GM12892 (cell line): Measurements from ENCODE around the gene MTRFR.
"Not testable (repeated sequence)": the region's sequence is repeated elsewhere in the genome, so short reads cannot be mapped to it uniquely, and the experiment has no call there.

Source experiments
- DNase-seq: peaks from one replicate; pipeline ENCODE4 v3.0.0; 2011; ENCODE audit not compliant: insufficient read length
- FAIRE-seq: peaks from 2 replicates; lab custom pipeline; 2011; peaks lifted over from hg19 to GRCh38; lab: Jason Lieb, UNC
- POLR2A ChIP-seq: IDR thresholded peaks from 2 replicates; pipeline ENCODE4 v1.6.1; 2011; ENCODE audit warnings: low read depth, low read length, control low read depth
- POLR2AphosphoS5 ChIP-seq: IDR thresholded peaks from 2 replicates; pipeline ENCODE4 v1.6.1; 2011; ENCODE audit warnings: low read depth, low read length, control low read depth
- TAF1 ChIP-seq: IDR thresholded peaks from 2 replicates; pipeline ENCODE4 v1.6.1; 2011; ENCODE audit warnings: low read depth, mild to moderate bottlenecking, control low read depth, low read length, borderline replicate concordance

MTRFR gene

GRCh38 chr12:123251403-123252076 lies 18.3 kb downstream of the MTRFR start:
- DNase-seq (no peak), FAIRE-seq (no peak)
- TF ChIP-seq POLR2AphosphoS5 = no peak
- TF ChIP-seq POLR2A = no peak
- TF ChIP-seq TAF1 = no peak

GRCh38 chr12:123252365-123252764 lies 19.1 kb downstream of the MTRFR start:
- not testable (repeated sequence) for DNase-seq

GRCh38 chr12:123253641-123254459 lies 20.6 kb downstream of the MTRFR start:
- no peak for TF ChIP-seq TAF1
- DNase-seq = no peak
- FAIRE-seq = no peak

More at GRCh38 chr12:123252365-123252764, 19.1 kb downstream of the MTRFR start:
- FAIRE-seq = not testable (repeated sequence)

DNA sequence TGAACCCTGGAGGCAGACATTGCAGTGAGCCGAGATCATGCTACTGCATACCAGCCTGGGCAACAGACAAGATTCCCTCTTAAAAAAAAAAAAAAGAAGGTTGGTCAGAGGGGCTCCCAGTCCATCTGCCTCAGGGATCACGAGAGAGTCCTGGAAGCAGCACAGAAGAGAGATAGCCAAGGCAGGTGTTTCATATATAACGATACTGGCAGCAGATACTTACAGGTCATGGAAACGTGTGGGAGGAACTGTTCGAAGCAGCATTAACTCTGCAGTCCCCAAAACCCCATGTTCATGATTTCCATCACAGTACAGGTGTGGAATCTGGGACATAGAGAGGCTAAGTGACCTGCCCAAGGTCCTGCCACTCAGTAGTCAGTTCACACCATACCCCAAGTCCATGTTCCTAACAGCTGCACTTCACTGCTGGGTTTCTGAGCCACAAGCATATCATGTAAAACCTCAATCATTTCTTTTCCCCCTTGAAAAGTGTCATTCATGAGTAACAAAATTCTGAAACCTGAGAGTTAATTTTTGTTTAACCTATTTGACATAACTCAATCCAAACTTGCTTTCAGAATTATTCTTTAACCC lies 21.7 kb downstream of the MTRFR start:
- DNase-seq (no peak), FAIRE-seq (no peak)
- TF ChIP-seq POLR2A (no peak), TAF1 (no peak), POLR2AphosphoS5 (no peak)

DNA sequence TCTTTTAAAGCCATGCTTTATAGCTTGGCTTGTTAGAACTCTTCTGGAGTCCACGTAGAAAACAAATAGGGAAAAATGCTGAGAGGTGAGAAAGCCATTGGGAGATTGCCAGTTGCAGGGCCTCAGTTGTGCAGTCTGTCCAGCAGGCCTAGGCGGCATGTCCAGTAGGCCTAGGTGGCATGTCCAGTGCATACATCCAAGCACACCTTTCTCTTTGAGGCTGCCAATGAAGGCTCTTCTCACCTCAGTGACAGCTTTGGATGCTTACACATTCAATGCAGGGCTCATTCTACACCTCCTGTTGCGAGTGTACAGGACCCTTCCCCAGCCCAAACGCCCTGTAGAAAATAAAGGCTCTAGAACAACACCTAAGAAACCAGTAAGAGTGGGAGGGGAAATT lies 25.4 kb downstream of the MTRFR start:
- TF ChIP-seq TAF1 = no peak
- FAIRE-seq = no peak
- DNase-seq = no peak

GRCh38 chr12:123260081-123260480 lies 26.8 kb downstream of the MTRFR start:
- TF ChIP-seq POLR2AphosphoS5 (no peak), POLR2A (no peak), TAF1 (no peak)
- DNase-seq (no peak), FAIRE-seq (no peak)

- no peak for DNase-seq
- TF ChIP-seq TAF1 (no peak), POLR2A (no peak), POLR2AphosphoS5 (no peak)
- peak; percentile 54 for FAIRE-seq
Observed at GRCh38 chr12:123261196-123261595, 28.0 kb downstream of the MTRFR start.

GRCh38 chr12:123263196-123263817 lies 30.1 kb downstream of the MTRFR start:
- no peak for TF ChIP-seq POLR2A
- TF ChIP-seq POLR2AphosphoS5 = no peak
- no peak for TF ChIP-seq TAF1
- FAIRE-seq = no peak
- DNase-seq = no peak

- DNase-seq (no peak), FAIRE-seq (peak; percentile 92)
- TF ChIP-seq POLR2A = no peak
- TF ChIP-seq TAF1 = no peak
- TF ChIP-seq POLR2AphosphoS5 = no peak
Observed at GRCh38 chr12:123264642-123265041, 31.4 kb downstream of the MTRFR start.

- TF ChIP-seq TAF1 = no peak
- no peak for TF ChIP-seq POLR2A
- no peak for TF ChIP-seq POLR2AphosphoS5
- FAIRE-seq (no peak), DNase-seq (no peak)
Observed at GRCh38 chr12:123265851-123266678, 32.8 kb downstream of the MTRFR start.
